GM23338 (cell line): ENCODE measurements around the gene PPIP5K1. TPM values are rescaled to one million over a fixed set of nuclear protein-coding genes. Genes with fewer than 3 reads are reported as not detected.

Experiments
- ATAC-seq: fragments of 200-7000 bp; cut with Tn5 transposase; 3 replicates; pipeline ENCODE4 v1.9.1; 2020
- DNase-seq: peaks from one replicate; pipeline ENCODE4 v3.0.0-alpha.2; 2015; ENCODE audit warnings: low spot score
- H2AFZ ChIP-seq: fragments of 200-600 bp; sonication (generic); 2 replicates; pipeline ENCODE4 v1.8.0; 2016; ENCODE audit warnings: antibody characterized with exemption, mild to moderate bottlenecking, moderate library complexity
- H3F3A ChIP-seq: fragments of 200-600 bp; sonication (generic); replicated peaks from 2 replicates; pipeline ENCODE4 v1.8.0; 2017; ENCODE audit warnings: antibody characterized with exemption, mixed run types, low read depth
- H3K27ac ChIP-seq: fragments of 200-600 bp; sonication (generic); 2 replicates; pipeline ENCODE4 v1.6.1; 2016; ENCODE audit warnings: low read depth
- H3K27me3 ChIP-seq: fragments of 200-600 bp; sonication (generic); 2 replicates; pipeline ENCODE4 v1.8.0; 2016; ENCODE audit warnings: mild to moderate bottlenecking, mixed run types, moderate library complexity; ENCODE audit not compliant: insufficient read depth
- H3K36me3 ChIP-seq: fragments of 200-600 bp; sonication (generic); 2 replicates; pipeline ENCODE4 v1.8.0; 2016; ENCODE audit warnings: mild to moderate bottlenecking; ENCODE audit not compliant: insufficient read depth
- H3K4me1 ChIP-seq: fragments of 200-600 bp; sonication (generic); 2 replicates; pipeline ENCODE4 v1.8.0; 2016; ENCODE audit warnings: mild to moderate bottlenecking, moderate library complexity; ENCODE audit not compliant: insufficient read depth
- H3K4me2 ChIP-seq: fragments of 200-600 bp; sonication (generic); 2 replicates; pipeline ENCODE4 v1.7.1; 2017; ENCODE audit warnings: mixed run types
- H3K4me3 ChIP-seq: fragments of 200-600 bp; sonication (generic); 2 replicates; pipeline ENCODE4 v1.6.1; 2016; ENCODE audit warnings: mixed run types
- H3K79me2 ChIP-seq: fragments of 200-600 bp; sonication (generic); replicated peaks from 2 replicates; pipeline ENCODE4 v1.8.0; 2017; ENCODE audit warnings: mild to moderate bottlenecking; ENCODE audit not compliant: insufficient read depth
- H3K9me2 ChIP-seq: fragments of 200-600 bp; sonication (generic); 2 replicates; pipeline ENCODE4 v1.8.0; 2017; ENCODE audit not compliant: insufficient read depth
- H4K20me1 ChIP-seq: fragments of 200-600 bp; sonication (generic); replicated peaks from 2 replicates; pipeline ENCODE4 v1.8.0; 2017; ENCODE audit warnings: mild to moderate bottlenecking; ENCODE audit not compliant: insufficient read depth
- H3K27ac Mint-ChIP-seq: 2 replicates; pipeline ENCODE4 v1.8.0; 2020; ENCODE audit warnings: inconsistent platforms, mild to moderate bottlenecking, moderate library complexity, mixed read lengths
- H3K27me3 Mint-ChIP-seq: 3 replicates; pipeline ENCODE4 v1.8.0; 2022; ENCODE audit warnings: low read depth, mild to moderate bottlenecking, moderate library complexity, mixed read lengths, inconsistent platforms; ENCODE audit not compliant: insufficient read depth, poor library complexity
- H3K36me3 Mint-ChIP-seq: 3 replicates; pipeline ENCODE4 v1.8.0; 2021; ENCODE audit warnings: low read depth, mild to moderate bottlenecking, inconsistent platforms, moderate library complexity, mixed read lengths
- H3K4me1 Mint-ChIP-seq: 3 replicates; pipeline ENCODE4 v1.8.0; 2020; ENCODE audit warnings: mild to moderate bottlenecking, inconsistent platforms, mixed read lengths
- H3K4me3 Mint-ChIP-seq: 3 replicates; pipeline ENCODE4 v1.8.0; 2021; ENCODE audit warnings: moderate library complexity, mild to moderate bottlenecking, inconsistent platforms, mixed read lengths
- H3K9me3 Mint-ChIP-seq: 3 replicates; pipeline ENCODE4 v1.8.0; 2020; ENCODE audit warnings: moderate library complexity, mild to moderate bottlenecking, inconsistent platforms, mixed read lengths
- CREB1 ChIP-seq: fragments of 250-450 bp; sonication (Bioruptor Pico); IDR thresholded peaks from 2 replicates; pipeline ENCODE4 v1.5.0; 2020; ENCODE audit warnings: low read depth, mild to moderate bottlenecking, moderate library complexity
- CTCF ChIP-seq, 2 experiments: fragments of 200-600 bp in 1 of 2; sonication (generic) in 1 of 2; conservative IDR thresholded peaks; 2 replicates each; pipeline versions ENCODE4 v1.5.1 to v1.6.1; 2016 to 2017; ENCODE audit warnings: antibody characterized with exemption in 2 of 2, low read depth in 2 of 2, mild to moderate bottlenecking in 2 of 2, moderate library complexity in 1 of 2
- ETS1 ChIP-seq: IDR thresholded peaks from 2 replicates; pipeline ENCODE4 v1.6.1; 2016; ENCODE audit warnings: antibody characterized with exemption
- EZH2 ChIP-seq: fragments of 200-600 bp; sonication (generic); IDR thresholded peaks from one replicate; pipeline ENCODE4 v1.8.0; 2017; ENCODE audit warnings: antibody characterized with exemption, mild to moderate bottlenecking, low read depth; ENCODE audit not compliant: unreplicated experiment
- EZH2phosphoT487 ChIP-seq: fragments of 200-600 bp; sonication (generic); IDR thresholded peaks from one replicate; pipeline ENCODE4 v1.8.1; 2018; ENCODE audit warnings: antibody characterized with exemption; ENCODE audit not compliant: unreplicated experiment
- JUNB ChIP-seq: IDR thresholded peaks from one replicate; pipeline ENCODE4 v1.6.1; 2016; ENCODE audit warnings: antibody characterized with exemption; ENCODE audit not compliant: unreplicated experiment
- NANOG ChIP-seq: IDR thresholded peaks from 2 replicates; pipeline ENCODE4 v1.6.1; 2016; ENCODE audit warnings: antibody characterized with exemption, borderline replicate concordance
- POLR2AphosphoS5 ChIP-seq: IDR thresholded peaks from 2 replicates; pipeline ENCODE4 v1.6.1; 2016; ENCODE audit warnings: antibody characterized with exemption, low read depth
- STAT1 ChIP-seq: IDR thresholded peaks from one replicate; pipeline ENCODE4 v1.6.1; 2016; ENCODE audit warnings: antibody characterized with exemption; ENCODE audit not compliant: unreplicated experiment
- ZNF114 ChIP-seq: fragments of 250-450 bp; sonication (Bioruptor Pico); IDR thresholded peaks from 2 replicates; pipeline ENCODE4 v1.5.0; 2020; ENCODE audit warnings: mild to moderate bottlenecking, moderate library complexity
- ZNF331 ChIP-seq: fragments of 250-450 bp; sonication (Bioruptor Pico); IDR thresholded peaks from 2 replicates; pipeline ENCODE4 v1.5.0; 2020; ENCODE audit warnings: low read depth, mild to moderate bottlenecking, moderate library complexity
- polyA plus RNA-seq: library from polyadenylated mRNA; unstranded; fragments of >200 nt; fragmentation: Nextera tagmentation; extraction: Ambion mirVana; gene quantifications from 2 replicates; pipeline ENCODE4 v1.2.1, GENCODE V29; 2016
- total RNA-seq: library from RNA; depleted of rRNA; stranded (reverse); fragments of >200 nt; shearing (Covaris generic); gene quantifications from 2 replicates; pipeline ENCODE4 v1.2.3, GENCODE V29; 2014
- TF ChIP-seq, protein P1 (sequence below): IDR thresholded peaks from one replicate; pipeline ENCODE4 v1.6.1; 2018; ENCODE audit warnings: antibody characterized with exemption; ENCODE audit not compliant: unreplicated experiment
- TF ChIP-seq, protein P2 (sequence below): fragments of 250-450 bp; sonication (Bioruptor Pico); IDR thresholded peaks from 2 replicates; pipeline ENCODE4 v1.5.0; 2020; ENCODE audit warnings: mild to moderate bottlenecking, moderate library complexity

PPIP5K1 gene
- total and polyA plus RNA-seq, 2 experiments from 2014 or later = 5.8 to 23.5 TPM

DNA sequence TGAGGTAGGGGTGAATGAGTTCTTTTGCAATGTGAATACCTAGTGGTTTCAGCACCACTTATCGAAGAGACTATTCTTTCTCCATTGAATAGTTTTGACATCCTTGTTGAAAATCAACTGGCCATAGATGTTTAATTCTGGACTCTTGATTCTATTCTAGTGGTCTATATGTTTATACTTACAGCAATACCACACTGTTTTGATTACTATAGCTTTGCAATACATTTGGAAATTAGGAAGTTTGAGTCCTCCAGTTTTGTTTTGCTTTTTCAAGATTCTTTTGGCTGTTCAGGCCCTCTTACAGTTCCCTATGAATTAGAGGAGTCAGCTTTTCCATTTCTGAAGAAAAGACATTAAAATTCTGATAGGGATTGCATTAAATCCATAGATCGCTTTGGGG lies 42.5 kb downstream of the PPIP5K1 start:
- H3K4me1 ChIP-seq = no peaks in the 10 kb centered on the region
- Mint-ChIP-seq H3K4me3 (no peak overlapping the region), H3K27me3 (peaks cover 2% of the 10 kb centered on the region), H3K9me3 (0 out of 3 replicates have a peak, but pooled peaks cover 6% of the 10 kb centered on the region), H3K36me3 (peaks cover 8% of the 10 kb centered on the region; the same call in 2 of the 3 replicates), H3K27ac (no peak overlapping the region), H3K4me1 (no peaks in the 10 kb centered on the region)
- no peaks in the 10 kb centered on the region for H4K20me1 ChIP-seq
- ATAC-seq = no peak
- no peak for DNase-seq
- no peak overlapping the region for H3K27ac ChIP-seq
- no peaks in the 10 kb centered on the region for H3F3A ChIP-seq
- no peak overlapping the region for H2AFZ ChIP-seq
- H3K4me2 ChIP-seq = no peak overlapping the region
- H3K9me2 ChIP-seq = no peaks in the 10 kb centered on the region
- TF ChIP-seq, protein P1, sequence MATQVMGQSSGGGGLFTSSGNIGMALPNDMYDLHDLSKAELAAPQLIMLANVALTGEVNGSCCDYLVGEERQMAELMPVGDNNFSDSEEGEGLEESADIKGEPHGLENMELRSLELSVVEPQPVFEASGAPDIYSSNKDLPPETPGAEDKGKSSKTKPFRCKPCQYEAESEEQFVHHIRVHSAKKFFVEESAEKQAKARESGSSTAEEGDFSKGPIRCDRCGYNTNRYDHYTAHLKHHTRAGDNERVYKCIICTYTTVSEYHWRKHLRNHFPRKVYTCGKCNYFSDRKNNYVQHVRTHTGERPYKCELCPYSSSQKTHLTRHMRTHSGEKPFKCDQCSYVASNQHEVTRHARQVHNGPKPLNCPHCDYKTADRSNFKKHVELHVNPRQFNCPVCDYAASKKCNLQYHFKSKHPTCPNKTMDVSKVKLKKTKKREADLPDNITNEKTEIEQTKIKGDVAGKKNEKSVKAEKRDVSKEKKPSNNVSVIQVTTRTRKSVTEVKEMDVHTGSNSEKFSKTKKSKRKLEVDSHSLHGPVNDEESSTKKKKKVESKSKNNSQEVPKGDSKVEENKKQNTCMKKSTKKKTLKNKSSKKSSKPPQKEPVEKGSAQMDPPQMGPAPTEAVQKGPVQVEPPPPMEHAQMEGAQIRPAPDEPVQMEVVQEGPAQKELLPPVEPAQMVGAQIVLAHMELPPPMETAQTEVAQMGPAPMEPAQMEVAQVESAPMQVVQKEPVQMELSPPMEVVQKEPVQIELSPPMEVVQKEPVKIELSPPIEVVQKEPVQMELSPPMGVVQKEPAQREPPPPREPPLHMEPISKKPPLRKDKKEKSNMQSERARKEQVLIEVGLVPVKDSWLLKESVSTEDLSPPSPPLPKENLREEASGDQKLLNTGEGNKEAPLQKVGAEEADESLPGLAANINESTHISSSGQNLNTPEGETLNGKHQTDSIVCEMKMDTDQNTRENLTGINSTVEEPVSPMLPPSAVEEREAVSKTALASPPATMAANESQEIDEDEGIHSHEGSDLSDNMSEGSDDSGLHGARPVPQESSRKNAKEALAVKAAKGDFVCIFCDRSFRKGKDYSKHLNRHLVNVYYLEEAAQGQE = no peak
- no peak for TF ChIP-seq ZNF114 (CRISPR knock-in tag)
- no peak for TF ChIP-seq EZH2
- no peak for TF ChIP-seq ETS1
- TF ChIP-seq STAT1 = no peak
- TF ChIP-seq NANOG = no peak
- TF ChIP-seq, protein P2, sequence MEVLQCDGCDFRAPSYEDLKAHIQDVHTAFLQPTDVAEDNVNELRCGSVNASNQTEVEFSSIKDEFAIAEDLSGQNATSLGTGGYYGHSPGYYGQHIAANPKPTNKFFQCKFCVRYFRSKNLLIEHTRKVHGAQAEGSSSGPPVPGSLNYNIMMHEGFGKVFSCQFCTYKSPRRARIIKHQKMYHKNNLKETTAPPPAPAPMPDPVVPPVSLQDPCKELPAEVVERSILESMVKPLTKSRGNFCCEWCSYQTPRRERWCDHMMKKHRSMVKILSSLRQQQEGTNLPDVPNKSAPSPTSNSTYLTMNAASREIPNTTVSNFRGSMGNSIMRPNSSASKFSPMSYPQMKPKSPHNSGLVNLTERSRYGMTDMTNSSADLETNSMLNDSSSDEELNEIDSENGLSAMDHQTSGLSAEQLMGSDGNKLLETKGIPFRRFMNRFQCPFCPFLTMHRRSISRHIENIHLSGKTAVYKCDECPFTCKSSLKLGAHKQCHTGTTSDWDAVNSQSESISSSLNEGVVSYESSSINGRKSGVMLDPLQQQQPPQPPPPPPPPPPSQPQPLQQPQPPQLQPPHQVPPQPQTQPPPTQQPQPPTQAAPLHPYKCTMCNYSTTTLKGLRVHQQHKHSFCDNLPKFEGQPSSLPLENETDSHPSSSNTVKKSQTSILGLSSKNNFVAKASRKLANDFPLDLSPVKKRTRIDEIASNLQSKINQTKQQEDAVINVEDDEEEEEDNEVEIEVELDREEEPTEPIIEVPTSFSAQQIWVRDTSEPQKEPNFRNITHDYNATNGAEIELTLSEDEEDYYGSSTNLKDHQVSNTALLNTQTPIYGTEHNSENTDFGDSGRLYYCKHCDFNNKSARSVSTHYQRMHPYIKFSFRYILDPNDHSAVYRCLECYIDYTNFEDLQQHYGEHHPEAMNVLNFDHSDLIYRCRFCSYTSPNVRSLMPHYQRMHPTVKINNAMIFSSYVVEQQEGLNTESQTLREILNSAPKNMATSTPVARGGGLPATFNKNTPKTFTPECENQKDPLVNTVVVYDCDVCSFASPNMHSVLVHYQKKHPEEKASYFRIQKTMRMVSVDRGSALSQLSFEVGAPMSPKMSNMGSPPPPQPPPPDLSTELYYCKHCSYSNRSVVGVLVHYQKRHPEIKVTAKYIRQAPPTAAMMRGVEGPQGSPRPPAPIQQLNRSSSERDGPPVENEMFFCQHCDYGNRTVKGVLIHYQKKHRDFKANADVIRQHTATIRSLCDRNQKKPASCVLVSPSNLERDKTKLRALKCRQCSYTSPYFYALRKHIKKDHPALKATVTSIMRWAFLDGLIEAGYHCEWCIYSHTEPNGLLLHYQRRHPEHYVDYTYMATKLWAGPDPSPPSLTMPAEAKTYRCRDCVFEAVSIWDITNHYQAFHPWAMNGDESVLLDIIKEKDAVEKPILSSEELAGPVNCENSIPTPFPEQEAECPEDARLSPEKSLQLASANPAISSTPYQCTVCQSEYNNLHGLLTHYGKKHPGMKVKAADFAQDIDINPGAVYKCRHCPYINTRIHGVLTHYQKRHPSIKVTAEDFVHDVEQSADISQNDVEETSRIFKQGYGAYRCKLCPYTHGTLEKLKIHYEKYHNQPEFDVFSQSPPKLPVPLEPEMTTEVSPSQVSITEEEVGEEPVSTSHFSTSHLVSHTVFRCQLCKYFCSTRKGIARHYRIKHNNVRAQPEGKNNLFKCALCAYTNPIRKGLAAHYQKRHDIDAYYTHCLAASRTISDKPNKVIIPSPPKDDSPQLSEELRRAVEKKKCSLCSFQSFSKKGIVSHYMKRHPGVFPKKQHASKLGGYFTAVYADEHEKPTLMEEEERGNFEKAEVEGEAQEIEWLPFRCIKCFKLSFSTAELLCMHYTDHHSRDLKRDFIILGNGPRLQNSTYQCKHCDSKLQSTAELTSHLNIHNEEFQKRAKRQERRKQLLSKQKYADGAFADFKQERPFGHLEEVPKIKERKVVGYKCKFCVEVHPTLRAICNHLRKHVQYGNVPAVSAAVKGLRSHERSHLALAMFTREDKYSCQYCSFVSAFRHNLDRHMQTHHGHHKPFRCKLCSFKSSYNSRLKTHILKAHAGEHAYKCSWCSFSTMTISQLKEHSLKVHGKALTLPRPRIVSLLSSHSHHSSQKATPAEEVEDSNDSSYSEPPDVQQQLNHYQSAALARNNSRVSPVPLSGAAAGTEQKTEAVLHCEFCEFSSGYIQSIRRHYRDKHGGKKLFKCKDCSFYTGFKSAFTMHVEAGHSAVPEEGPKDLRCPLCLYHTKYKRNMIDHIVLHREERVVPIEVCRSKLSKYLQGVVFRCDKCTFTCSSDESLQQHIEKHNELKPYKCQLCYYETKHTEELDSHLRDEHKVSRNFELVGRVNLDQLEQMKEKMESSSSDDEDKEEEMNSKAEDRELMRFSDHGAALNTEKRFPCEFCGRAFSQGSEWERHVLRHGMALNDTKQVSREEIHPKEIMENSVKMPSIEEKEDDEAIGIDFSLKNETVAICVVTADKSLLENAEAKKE (CRISPR knock-in tag) = no peak
- no peak for TF ChIP-seq JUNB
- TF ChIP-seq ZNF331 (CRISPR knock-in tag) = no peak
- no peak for TF ChIP-seq CREB1 (CRISPR knock-in tag)
- no peak for TF ChIP-seq POLR2AphosphoS5
- no peak for TF ChIP-seq EZH2phosphoT487
- no peak for TF ChIP-seq CTCF (conservative IDR thresholded peaks at IDR 0.05; ENCODE audit: low read depth in 2 of 2)
- H3K4me3 ChIP-seq = no peak overlapping the region
- H3K36me3 ChIP-seq = no peaks in the 10 kb centered on the region
- no peaks in the 10 kb centered on the region for H3K79me2 ChIP-seq
- H3K27me3 ChIP-seq = no peaks in the 10 kb centered on the region
